WI38 (cell line): ENCODE measurements around the gene STAU1.
"Not testable (repeated sequence)": the region's sequence is repeated elsewhere in the genome, so short reads cannot be mapped to it uniquely, and the experiment has no call there.

Experiments
- H3K4me3 ChIP-seq: 2 replicates; pipeline ENCODE4 v1.5.1; 2011; ENCODE audit warnings: low read depth, mild to moderate bottlenecking, control low read depth, low read length
- CTCF ChIP-seq: IDR thresholded peaks from 2 replicates; pipeline ENCODE4 v1.5.1; 2012; ENCODE audit warnings: low read depth, mild to moderate bottlenecking, control low read depth, low read length

The STAU1 gene

DNA sequence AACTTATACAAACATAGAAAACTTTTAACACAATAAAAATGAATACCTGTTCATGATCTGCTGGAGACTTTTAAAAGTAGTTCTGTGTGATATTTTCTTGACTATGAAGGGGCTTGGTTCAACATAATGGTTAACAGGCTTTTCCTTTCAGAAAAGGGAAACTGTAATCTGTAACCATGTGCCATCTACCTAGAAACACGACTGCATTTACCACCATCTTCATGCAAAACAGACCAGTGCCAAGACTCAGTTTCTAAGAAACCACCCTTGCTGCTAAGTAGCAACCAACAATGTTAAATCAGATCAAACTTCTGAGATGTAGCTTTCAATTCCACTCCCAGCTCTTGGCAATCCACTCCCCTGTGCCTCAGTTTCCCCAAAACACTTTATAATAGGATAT is 15.7 kb downstream of the STAU1 start:
- no peak overlapping the region for H3K4me3 ChIP-seq
- TF ChIP-seq CTCF = no peak

- no peak for TF ChIP-seq CTCF
- no peak overlapping the region for H3K4me3 ChIP-seq
Observed at GRCh38 chr20:49171909-49172308, 16.2 kb downstream of the STAU1 start.

DNA sequence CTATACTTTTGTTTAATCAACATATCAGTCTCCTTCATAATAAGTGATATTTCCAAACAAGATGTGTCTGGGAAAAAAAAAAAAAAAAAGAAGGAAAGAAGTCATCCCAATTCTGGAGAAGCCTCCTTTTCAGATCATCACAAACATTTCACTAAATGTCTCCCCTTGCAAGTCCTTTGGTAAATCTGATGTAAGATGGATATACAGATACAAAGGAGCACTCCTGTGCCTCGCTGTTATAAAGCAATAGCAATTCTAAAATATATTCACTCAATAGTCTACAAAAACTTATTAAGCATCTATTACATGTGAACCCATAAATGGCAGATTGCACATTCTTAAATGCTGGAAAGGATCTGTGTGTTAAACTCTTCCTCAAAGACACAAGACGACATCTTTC is 17.4 kb downstream of the STAU1 start:
- TF ChIP-seq CTCF = no peak
- H3K4me3 ChIP-seq = no peak overlapping the region

- no peak for TF ChIP-seq CTCF
- H3K4me3 ChIP-seq = no peak overlapping the region
Observed at GRCh38 chr20:49169547-49169946, 18.6 kb downstream of the STAU1 start.

- H3K4me3 ChIP-seq = not testable (repeated sequence)
Observed at GRCh38 chr20:49168864-49169263, 19.3 kb downstream of the STAU1 start.

- no peak for TF ChIP-seq CTCF
- H3K4me3 ChIP-seq = peak overlapping the region; percentile 1; the same call in 1 of the 2 replicates
Observed at GRCh38 chr20:49167811-49168507, 20.2 kb downstream of the STAU1 start.

GRCh38 chr20:49166534-49167449 is 21.3 kb downstream of the STAU1 start:
- no peak overlapping the region for H3K4me3 ChIP-seq
- TF ChIP-seq CTCF = no peak
